22Rv1 (cell line): Measurements from ENCODE around the gene CCDC77.

Experiments used
- H3K27ac ChIP-seq: fragments of 450-650 bp; 2 replicates; pipeline ENCODE4 v1.5.1; 2017
- CTCF ChIP-seq: fragments of 450-650 bp; IDR thresholded peaks from 2 replicates; pipeline ENCODE4 v1.5.1; 2017; ENCODE audit warnings: mild to moderate bottlenecking
- ZFX ChIP-seq: fragments of 450-650 bp; IDR thresholded peaks from 2 replicates; pipeline ENCODE4 v1.6.1; 2017; ENCODE audit warnings: antibody characterized with exemption, borderline replicate concordance

The CCDC77 gene

GRCh38 chr12:470133-470532 is 68.7 kb downstream of the CCDC77 start:
- TF ChIP-seq ZFX (no peak), CTCF (no peak)
- H3K27ac ChIP-seq = no peak overlapping the region

DNA sequence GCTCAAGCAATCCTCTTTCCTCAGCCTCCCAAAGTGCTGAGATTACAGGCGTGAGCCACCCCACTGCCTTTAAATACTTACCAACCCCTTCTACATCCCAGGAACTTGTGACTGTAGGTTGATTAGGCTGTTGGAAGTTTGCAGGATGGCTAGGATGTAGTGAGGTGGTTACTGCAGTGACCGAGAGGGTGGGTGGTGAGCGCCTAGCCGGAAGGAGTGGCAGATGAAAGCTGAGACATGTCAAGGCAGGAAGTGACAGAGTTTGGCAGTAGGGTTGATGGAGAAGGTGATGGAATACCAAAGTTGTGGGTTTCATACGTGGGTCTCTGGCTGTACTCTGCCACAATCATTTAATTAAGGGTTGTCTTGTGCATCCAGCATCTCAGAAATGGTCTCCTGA is 71.8 kb downstream of the CCDC77 start:
- no peak overlapping the region for H3K27ac ChIP-seq
- TF ChIP-seq ZFX (no peak), CTCF (no peak)

DNA sequence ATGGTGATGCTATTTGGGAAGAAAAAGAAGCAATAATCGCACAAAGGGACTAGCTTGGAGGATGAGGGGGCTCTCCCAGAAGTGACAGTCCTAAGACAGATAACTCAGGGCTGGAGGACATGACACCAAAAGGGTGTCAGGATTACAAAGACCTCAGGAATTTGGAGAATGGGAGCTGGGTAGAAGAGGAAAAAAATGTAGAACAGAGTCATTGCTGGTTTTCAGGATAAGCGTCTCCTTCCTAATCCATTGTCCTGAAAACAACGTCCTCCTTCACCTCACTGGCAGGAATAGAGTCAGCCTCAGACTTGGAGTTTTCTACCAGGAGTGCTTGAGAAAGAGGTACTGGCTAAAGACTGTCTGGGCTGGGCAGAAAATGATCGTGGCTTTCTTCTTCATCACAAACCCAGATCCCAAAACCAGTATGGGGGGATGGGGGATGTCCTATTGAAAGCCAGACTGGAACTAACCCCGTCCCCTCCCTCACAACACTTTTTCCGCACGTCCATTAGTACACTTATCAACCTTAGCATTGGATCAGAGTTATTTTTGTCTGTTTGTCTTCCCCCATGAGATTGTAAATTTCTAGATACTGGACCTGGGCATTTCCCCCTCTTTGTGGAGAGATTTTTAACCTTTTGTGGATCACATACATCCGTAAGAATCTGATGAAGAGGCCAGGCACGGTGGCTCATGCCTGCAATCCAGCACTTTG is 72.6 kb downstream of the CCDC77 start:
- TF ChIP-seq ZFX (no peak), CTCF (no peak)
- no peak overlapping the region for H3K27ac ChIP-seq

GRCh38 chr12:475286-475685 is 73.8 kb downstream of the CCDC77 start:
- TF ChIP-seq CTCF (no peak), ZFX (no peak)
- H3K27ac ChIP-seq = no peak overlapping the region

DNA sequence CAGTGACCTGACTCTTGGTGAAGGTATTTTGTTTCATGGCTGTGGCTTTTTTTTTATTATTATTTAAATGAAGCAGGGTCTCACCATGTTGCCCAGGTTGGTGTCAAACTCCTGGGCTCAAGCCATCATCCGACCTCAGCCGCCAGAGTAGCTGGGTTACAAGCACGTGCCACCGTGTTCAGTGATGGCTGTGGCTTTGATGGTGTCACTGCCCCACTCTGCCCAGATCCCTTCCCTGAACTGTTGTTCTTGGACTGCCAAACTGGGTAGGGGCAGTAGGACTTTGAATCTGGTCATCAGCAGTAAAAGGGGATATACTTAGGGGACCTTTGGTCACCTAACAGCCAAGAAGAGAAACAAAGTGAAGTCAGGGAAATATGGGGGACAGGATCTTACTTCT is 77.7 kb downstream of the CCDC77 start:
- TF ChIP-seq CTCF (no peak), ZFX (no peak)
- no peak overlapping the region for H3K27ac ChIP-seq

GRCh38 chr12:480831-481816 is 79.7 kb downstream of the CCDC77 start:
- no peak overlapping the region for H3K27ac ChIP-seq
- TF ChIP-seq ZFX (no peak), CTCF (no peak)

- TF ChIP-seq ZFX (no peak), CTCF (no peak)
- H3K27ac ChIP-seq = no peak overlapping the region
Measured at GRCh38 chr12:482061-482460, 80.6 kb downstream of the CCDC77 start.
